Mesendoderm (in vitro differentiated cells): ENCODE results near the gene RPS3A. TPM values are rescaled to one million over a fixed set of nuclear protein-coding genes. Genes with fewer than 3 reads are reported as not detected.
"Not testable (repeated sequence)": the region's sequence is repeated elsewhere in the genome, so short reads cannot be mapped to it uniquely, and the experiment has no call there.

ENCODE experiments used
- DNase-seq: peaks from one replicate; pipeline ENCODE4 v3.0.0; 2013
- H2AK5ac ChIP-seq: 2 replicates; pipeline ENCODE4 v1.6.1; 2013; ENCODE audit warnings: low read length, inconsistent platforms
- H2BK120ac ChIP-seq: 2 replicates; pipeline ENCODE4 v1.6.1; 2013; ENCODE audit warnings: low read depth, mild to moderate bottlenecking, low read length, moderate library complexity, mixed read lengths
- H2BK15ac ChIP-seq: replicated peaks from 2 replicates; pipeline ENCODE4 v1.6.1; 2013; ENCODE audit warnings: low read depth, mild to moderate bottlenecking, moderate library complexity
- H2BK5ac ChIP-seq: 2 replicates; pipeline ENCODE4 v1.6.1; 2013; ENCODE audit warnings: low read length, inconsistent platforms
- H3K18ac ChIP-seq: 2 replicates; pipeline ENCODE4 v1.6.1; 2013; ENCODE audit warnings: mild to moderate bottlenecking, low read length, mixed read lengths
- H3K23ac ChIP-seq: one replicate; pipeline ENCODE4 v1.6.1; 2013; ENCODE audit warnings: low read length
- H3K27ac ChIP-seq: 2 replicates; pipeline ENCODE4 v1.5.1; 2013; ENCODE audit warnings: low read depth, mild to moderate bottlenecking, inconsistent platforms, low read length, moderate library complexity
- H3K27me3 ChIP-seq: 2 replicates; pipeline ENCODE4 v1.6.1; 2013; ENCODE audit warnings: low read length, control low read depth, mild to moderate bottlenecking, inconsistent platforms; ENCODE audit not compliant: insufficient read depth, poor library complexity
- H3K36me3 ChIP-seq: 2 replicates; pipeline ENCODE4 v1.6.1; 2013; ENCODE audit warnings: low read length, inconsistent platforms; ENCODE audit not compliant: control insufficient read depth, insufficient read depth
- H3K4ac ChIP-seq: one replicate; pipeline ENCODE4 v1.6.1; 2013; ENCODE audit warnings: low read depth, mild to moderate bottlenecking, low read length, moderate library complexity
- H3K4me1 ChIP-seq: 2 replicates; pipeline ENCODE4 v1.6.1; 2013; ENCODE audit warnings: low read depth, low read length, inconsistent platforms; ENCODE audit not compliant: control insufficient read depth
- H3K4me2 ChIP-seq: 2 replicates; pipeline ENCODE4 v1.6.1; 2013; ENCODE audit warnings: low read length
- H3K4me3 ChIP-seq: 2 replicates; pipeline ENCODE4 v1.5.1; 2013; ENCODE audit warnings: mild to moderate bottlenecking, low read length
- H3K56ac ChIP-seq: one replicate; pipeline ENCODE4 v1.6.1; 2013; ENCODE audit warnings: low read length
- H3K79me1 ChIP-seq: 2 replicates; pipeline ENCODE4 v1.6.1; 2013; ENCODE audit warnings: low read length, inconsistent platforms
- H3K79me2 ChIP-seq: 2 replicates; pipeline ENCODE4 v1.6.1; 2013; ENCODE audit warnings: mild to moderate bottlenecking, low read length; ENCODE audit not compliant: control insufficient read depth, insufficient read depth
- H3K9ac ChIP-seq: 2 replicates; pipeline ENCODE4 v1.6.1; 2013; ENCODE audit warnings: low read length, inconsistent platforms
- H4K5ac ChIP-seq: one replicate; pipeline ENCODE4 v1.6.1; 2013; ENCODE audit warnings: low read length
- H4K8ac ChIP-seq: one replicate; pipeline ENCODE4 v1.6.1; 2013; ENCODE audit warnings: low read depth, mild to moderate bottlenecking, control low read depth, low read length, moderate library complexity
- WGBS: extraction: QIAGEN DNeasy Blood & Tissue Kit; methylation state at CpG from one replicate; pipeline ENCODE4 v1.1.7; 2013; ENCODE audit warnings: low lambda C conversion rate, missing lambda C conversion rate; ENCODE audit not compliant: insufficient coverage; ENCODE audit errors: extremely low coverage; 5-methylcytosine and 5-hydroxymethylcytosine counted together
- polyA plus RNA-seq, 2 experiments: library from polyadenylated mRNA; stranded (reverse); fragments of 200-250 nt; gene quantifications; one replicate each; pipeline ENCODE4 v1.2.3, GENCODE V29; 2013

RPS3A gene
- 5,197 TPM for polyA plus RNA-seq (2013, experiment 1 of 2)
- 5,192 TPM for polyA plus RNA-seq (2013, experiment 2 of 2)

DNA sequence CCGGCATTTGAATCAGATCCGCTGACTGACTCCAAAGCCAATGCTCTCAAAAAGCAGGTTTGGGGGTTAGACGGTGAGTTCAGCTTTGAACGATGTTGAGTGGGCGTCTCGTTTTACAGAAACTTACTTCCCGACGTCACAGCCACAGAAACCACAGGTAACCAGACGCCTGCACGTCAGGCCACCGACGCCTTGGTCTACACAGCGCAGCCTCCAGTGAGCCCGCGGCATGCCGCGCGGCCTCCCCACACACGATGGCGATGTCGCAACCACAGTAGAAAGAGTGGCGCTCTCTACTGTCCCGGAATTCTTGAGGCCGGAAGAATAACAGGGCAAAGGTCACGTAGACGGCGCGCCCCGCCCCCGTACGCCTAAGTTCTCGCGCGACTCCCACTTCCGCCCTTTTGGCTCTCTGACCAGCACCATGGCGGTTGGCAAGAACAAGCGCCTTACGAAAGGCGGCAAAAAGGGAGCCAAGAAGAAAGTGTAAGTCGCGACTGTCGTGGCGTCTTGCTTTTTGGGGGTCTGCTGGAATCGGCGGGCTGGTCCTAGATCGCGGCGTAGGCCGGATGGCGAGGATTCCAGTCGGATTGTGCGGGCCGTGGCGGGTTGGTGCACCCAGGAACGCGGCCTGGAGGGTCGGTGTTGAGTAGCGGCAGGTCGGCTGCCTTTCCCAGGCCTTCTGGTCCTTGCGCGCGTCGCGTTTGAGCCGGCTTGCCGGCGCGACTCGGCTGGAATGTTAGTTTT lies at the start of gene RPS3A:
TSS of gene RPS3A (plus strand) at position 400 of the 747 bp plus-strand sequence. CDS start at position 425, 25 bp downstream.
- H3K4me2 ChIP-seq = peak within 1 kb of the TSS; percentile 80
- H2AK5ac ChIP-seq = peak within 1 kb of the TSS; percentile 100
- H3K4me3 ChIP-seq = peak within 1 kb of the TSS; percentile 100
- peaks cover 25% of the 10 kb centered on the region for H3K79me2 ChIP-seq
- H3K9ac ChIP-seq = peak within 1 kb of the TSS; percentile 100
- peak within 1 kb of the TSS; percentile 88 for H4K8ac ChIP-seq
- H3K56ac ChIP-seq = peak within 1 kb of the TSS; percentile 100
- H3K4me1 ChIP-seq = no peaks in the 10 kb centered on the region
- H2BK5ac ChIP-seq = peak within 1 kb of the TSS; percentile 95
- no peak within 1 kb of the TSS for H2BK15ac ChIP-seq
- H3K4ac ChIP-seq = peak within 1 kb of the TSS; percentile 62
- DNase-seq = peak; percentile 99
- H3K18ac ChIP-seq = peak within 1 kb of the TSS; percentile 15
- WGBS = no CpG with 5 or more reads among the region's 69 CpGs
- peak within 1 kb of the TSS; percentile 51 for H3K27ac ChIP-seq
- peak within 1 kb of the TSS; percentile 100 for H3K23ac ChIP-seq
- peaks cover 3% of the 10 kb centered on the region for H3K36me3 ChIP-seq
- no peaks in the 10 kb centered on the region for H3K27me3 ChIP-seq
- H4K5ac ChIP-seq = peak within 1 kb of the TSS; percentile 47
- H2BK120ac ChIP-seq = no peak within 1 kb of the TSS
- no peaks in the 10 kb centered on the region for H3K79me1 ChIP-seq

DNA sequence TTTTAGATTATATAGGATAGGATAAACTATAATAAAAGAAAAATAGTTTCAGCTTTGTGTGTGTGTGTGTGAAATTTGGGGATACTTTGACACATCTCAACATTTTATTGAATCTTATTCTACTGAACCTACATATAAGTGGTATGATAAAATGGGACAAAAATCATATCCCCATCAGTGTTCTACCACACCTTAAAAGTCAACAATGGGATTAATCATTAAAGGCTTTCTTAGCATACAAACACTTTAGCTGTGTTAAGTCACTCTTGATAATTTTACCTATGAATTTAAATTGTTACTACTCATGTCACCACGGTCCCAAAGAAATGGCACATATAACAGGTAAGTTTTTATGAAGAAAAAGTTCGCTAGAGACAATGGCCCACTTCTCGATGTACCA lies 46.6 kb upstream of the RPS3A start:
- Histone ChIP-seq H2BK5ac (no peak overlapping the region), H3K4me3 (no peak overlapping the region), H3K56ac (no peak overlapping the region), H3K36me3 (no peaks in the 10 kb centered on the region), H3K27me3 (no peaks in the 10 kb centered on the region), H3K27ac (no peak overlapping the region), H3K4me2 (no peak overlapping the region), H4K5ac (no peak overlapping the region), H2AK5ac (no peak overlapping the region), H3K9ac (no peak overlapping the region), H3K79me2 (no peaks in the 10 kb centered on the region), H3K4ac (no peak overlapping the region), H2BK15ac (no peak overlapping the region), H3K4me1 (no peaks in the 10 kb centered on the region), H3K23ac (no peak overlapping the region), H2BK120ac (no peak overlapping the region), H3K18ac (no peak overlapping the region), H3K79me1 (no peaks in the 10 kb centered on the region), H4K8ac (no peak overlapping the region)
- WGBS = no CpG with 5 or more reads among the region's 3 CpGs
- DNase-seq = no peak

GRCh38 chr4:151055539-151055938 lies 43.9 kb upstream of the RPS3A start:
- no CpG with 5 or more reads among the region's 1 CpG for WGBS
- no peaks in the 10 kb centered on the region for H3K79me1 ChIP-seq
- no peak overlapping the region for H4K8ac ChIP-seq
- no peaks in the 10 kb centered on the region for H3K4me1 ChIP-seq
- H3K18ac ChIP-seq = no peak overlapping the region
- H3K4me3 ChIP-seq = no peak overlapping the region
- H3K23ac ChIP-seq = no peak overlapping the region
- no peaks in the 10 kb centered on the region for H3K36me3 ChIP-seq
- no peak for DNase-seq
- no peak overlapping the region for H2BK120ac ChIP-seq
- no peak overlapping the region for H2AK5ac ChIP-seq
- no peak overlapping the region for H4K5ac ChIP-seq
- H3K27me3 ChIP-seq = no peaks in the 10 kb centered on the region
- H3K4me2 ChIP-seq = no peak overlapping the region
- no peak overlapping the region for H3K4ac ChIP-seq
- H2BK15ac ChIP-seq = no peak overlapping the region
- H3K27ac ChIP-seq = no peak overlapping the region
- no peak overlapping the region for H2BK5ac ChIP-seq
- no peaks in the 10 kb centered on the region for H3K79me2 ChIP-seq
- H3K9ac ChIP-seq = no peak overlapping the region
- H3K56ac ChIP-seq = no peak overlapping the region

DNA sequence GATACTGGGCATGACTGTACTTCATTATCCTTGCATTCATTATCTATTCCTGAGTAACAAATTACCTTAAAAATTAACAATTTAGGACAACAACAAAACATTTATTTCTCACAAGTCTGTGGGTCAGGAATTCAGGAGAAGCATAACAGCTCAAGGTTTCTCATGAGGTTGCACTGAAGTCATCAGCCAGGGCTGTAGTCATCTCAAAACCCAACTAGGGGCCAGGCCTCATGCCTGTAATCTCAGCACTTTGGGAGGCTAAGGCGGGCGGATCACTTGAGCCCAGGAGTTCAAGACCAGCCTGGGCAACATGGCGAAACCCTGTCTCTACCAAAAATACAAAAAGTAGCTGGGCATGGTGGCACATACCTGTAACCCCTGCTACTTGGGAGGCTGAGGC lies 36.3 kb upstream of the RPS3A start:
- no CpG with 5 or more reads among the region's 3 CpGs for WGBS
- not testable (repeated sequence) for H3K27ac ChIP-seq, H3K36me3 ChIP-seq, H3K9ac ChIP-seq, H3K4me3 ChIP-seq, H4K5ac ChIP-seq, H3K23ac ChIP-seq, H2AK5ac ChIP-seq, H2BK15ac ChIP-seq, DNase-seq, H2BK5ac ChIP-seq, H2BK120ac ChIP-seq, H3K4ac ChIP-seq, H3K4me2 ChIP-seq, H3K56ac ChIP-seq, H3K27me3 ChIP-seq, H4K8ac ChIP-seq, H3K18ac ChIP-seq, H3K4me1 ChIP-seq, H3K79me2 ChIP-seq, H3K79me1 ChIP-seq

DNA sequence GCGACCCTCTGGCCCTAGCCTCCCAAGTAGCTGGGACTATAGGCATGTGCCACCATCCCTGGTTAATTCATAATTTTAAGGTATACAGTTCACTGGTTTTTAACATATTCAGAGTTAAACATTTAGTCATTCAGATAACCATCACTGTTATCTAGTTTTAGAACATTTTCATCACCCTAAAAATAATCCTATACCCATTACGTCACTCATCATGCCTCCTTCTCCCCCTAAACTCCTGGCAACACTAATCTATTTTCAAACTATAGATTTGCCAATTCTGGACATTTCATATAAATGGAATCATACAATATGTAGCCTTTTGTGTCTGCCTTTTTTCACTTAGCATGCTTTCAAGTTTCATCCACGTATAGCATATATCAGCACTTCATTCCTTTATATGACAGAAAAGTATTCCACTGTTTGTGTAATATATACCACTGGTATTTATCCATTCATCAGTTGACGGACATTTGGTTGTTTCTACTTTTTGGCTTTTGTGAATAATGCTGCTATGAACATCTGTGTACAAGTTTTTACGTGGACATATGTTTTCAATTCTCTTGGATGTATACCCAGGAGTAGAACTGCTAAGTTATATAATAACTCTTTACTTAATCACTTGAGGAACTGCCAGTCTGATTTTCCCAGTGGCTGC lies 32.0 kb upstream of the RPS3A start:
- Histone ChIP-seq H3K79me1 (no peaks in the 10 kb centered on the region), H2AK5ac (no peak overlapping the region), H3K36me3 (no peaks in the 10 kb centered on the region), H3K4ac (no peak overlapping the region), H3K23ac (no peak overlapping the region), H3K56ac (no peak overlapping the region), H3K27me3 (no peaks in the 10 kb centered on the region), H3K4me1 (no peaks in the 10 kb centered on the region), H4K5ac (no peak overlapping the region), H3K4me3 (no peak overlapping the region), H2BK5ac (no peak overlapping the region), H2BK120ac (no peak overlapping the region), H3K9ac (no peak overlapping the region), H2BK15ac (no peak overlapping the region), H3K18ac (no peak overlapping the region), H3K79me2 (no peaks in the 10 kb centered on the region), H4K8ac (no peak overlapping the region), H3K4me2 (no peak overlapping the region), H3K27ac (no peak overlapping the region)
- no peak for DNase-seq
- 100% methylated on average over 1 of the region's 5 CpGs for WGBS
